CD14-positive monocyte (primary cell): ENCODE results near the gene CREB3L1. TPM values are rescaled to one million over a fixed set of nuclear protein-coding genes. Genes with fewer than 3 reads are reported as not detected.
A peak's percentile ranks its signal among the peaks of the same experiment; 100 is the strongest.

Source experiments
- DNase-seq, 3 donors: peaks; one replicate each; pipeline ENCODE4 v3.0.0-alpha.2; 2011 to 2022
- H2AFZ ChIP-seq: 2 replicates; pipeline ENCODE4 v1.6.0; 2012; ENCODE audit warnings: mild to moderate bottlenecking, low read depth, low read length, inconsistent platforms; ENCODE audit not compliant: insufficient read depth, poor library complexity, severe bottlenecking
- H3K27ac ChIP-seq, 2 donors: 1 replicate in 1 of 2; 2 replicates in 1 of 2; pipeline ENCODE4 v1.5.1; 2012 to 2013; ENCODE audit warnings: low read length in 2 of 2, control low read depth in 1 of 2, inconsistent platforms in 1 of 2, low read depth in 1 of 2, mild to moderate bottlenecking in 1 of 2
- H3K27me3 ChIP-seq, 2 donors: one replicate each; pipeline versions ENCODE4 v1.6.0 to v1.6.1; 2011 to 2013; ENCODE audit warnings: low read length in 2 of 2; ENCODE audit not compliant: control insufficient read depth in 2 of 2, insufficient read depth in 2 of 2
- H3K36me3 ChIP-seq, 2 donors: replicated peaks in 1 of 2; 1 replicate in 1 of 2; 2 replicates in 1 of 2; pipeline versions ENCODE4 v1.5.1 to v1.6.1; 2012 to 2013; ENCODE audit warnings: low read length in 2 of 2, control low read depth in 1 of 2, inconsistent platforms in 1 of 2, mild to moderate bottlenecking in 1 of 2; ENCODE audit not compliant: insufficient read depth in 2 of 2, control insufficient read depth in 1 of 2
- H3K4me1 ChIP-seq, 2 donors: 1 replicate in 1 of 2; 2 replicates in 1 of 2; pipeline versions ENCODE4 v1.5.1 to v1.6.1; 2012 to 2013; ENCODE audit warnings: low read length in 2 of 2, control low read depth in 1 of 2, inconsistent platforms in 1 of 2, mild to moderate bottlenecking in 1 of 2, moderate library complexity in 1 of 2; ENCODE audit not compliant: insufficient read depth in 2 of 2, control insufficient read depth in 1 of 2
- H3K4me2 ChIP-seq: replicated peaks from 2 replicates; pipeline ENCODE3; 2012; ENCODE audit warnings: low read length, moderate library complexity, mild to moderate bottlenecking; ENCODE audit not compliant: poor library complexity, severe bottlenecking; ENCODE audit errors: extremely low read depth
- H3K4me3 ChIP-seq, 3 experiments: fragments of 200-600 bp in 1 of 3; sonication (generic) in 1 of 3; replicated peaks in 1 of 3; 1 replicate in 2 of 3; 2 replicates in 1 of 3; pipeline ENCODE4 v1.5.1; 2011 to 2013; ENCODE audit warnings: low read length in 3 of 3, mild to moderate bottlenecking in 3 of 3, control low read depth in 2 of 3, low read depth in 2 of 3, inconsistent platforms in 1 of 3, moderate library complexity in 1 of 3
- H3K79me2 ChIP-seq: 2 replicates; pipeline ENCODE4 v1.6.0; 2012; ENCODE audit warnings: mild to moderate bottlenecking, control low read depth, inconsistent platforms, low read length, moderate library complexity; ENCODE audit not compliant: insufficient read depth
- H3K9ac ChIP-seq: 2 replicates; pipeline ENCODE4 v1.6.0; 2017; ENCODE audit warnings: low read length, mild to moderate bottlenecking; ENCODE audit not compliant: insufficient read depth, poor library complexity, severe bottlenecking
- H3K9me3 ChIP-seq, 2 donors: replicated peaks in 1 of 2; 1 replicate in 1 of 2; 2 replicates in 1 of 2; pipeline versions ENCODE4 v1.5.1 to v1.6.1; 2012 to 2013; ENCODE audit warnings: low read length in 2 of 2, control low read depth in 1 of 2; ENCODE audit not compliant: control insufficient read depth in 1 of 2, insufficient read depth in 1 of 2
- H4K20me1 ChIP-seq: 2 replicates; pipeline ENCODE4 v1.6.0; 2012; ENCODE audit warnings: mild to moderate bottlenecking, low read length, control low read depth, moderate library complexity; ENCODE audit not compliant: insufficient read depth
- H3K27ac Mint-ChIP-seq, 7 donors: one replicate each; pipeline ENCODE4 v1.8.0; 2020; ENCODE audit warnings: mild to moderate bottlenecking in 7 of 7, mixed read lengths in 7 of 7, moderate library complexity in 6 of 7, inconsistent platforms in 2 of 7
- H3K27me3 Mint-ChIP-seq, 3 donors: one replicate each; pipeline ENCODE4 v1.8.0; 2021 to 2022; ENCODE audit warnings: low read depth in 3 of 3, mild to moderate bottlenecking in 3 of 3, mixed read lengths in 3 of 3, moderate library complexity in 3 of 3, inconsistent platforms in 1 of 3
- H3K36me3 Mint-ChIP-seq, 2 donors: one replicate each; pipeline ENCODE4 v1.8.0; 2020; ENCODE audit warnings: mixed read lengths in 2 of 2, inconsistent platforms in 1 of 2, mild to moderate bottlenecking in 1 of 2
- H3K4me1 Mint-ChIP-seq: one replicate; pipeline ENCODE4 v1.8.0; 2020; ENCODE audit warnings: mild to moderate bottlenecking, mixed read lengths
- H3K4me3 Mint-ChIP-seq, 2 donors: one replicate each; pipeline ENCODE4 v1.8.0; 2020; ENCODE audit warnings: mild to moderate bottlenecking in 2 of 2, mixed read lengths in 2 of 2, moderate library complexity in 1 of 2
- H3K9me3 Mint-ChIP-seq, 7 donors: one replicate each; pipeline ENCODE4 v1.8.0; 2020 to 2022; ENCODE audit warnings: mixed read lengths in 7 of 7, mild to moderate bottlenecking in 6 of 7, moderate library complexity in 6 of 7, inconsistent platforms in 2 of 7
- CTCF ChIP-seq: fragments of 200-600 bp; IDR thresholded peaks from one replicate; pipeline ENCODE4 v1.8.0; 2022; ENCODE audit warnings: antibody characterized with exemption, mild to moderate bottlenecking
- WGBS: methylation state at CpG from one replicate; pipeline ENCODE4 v1.1.5; 2013; ENCODE audit warnings: missing lambda C conversion rate; ENCODE audit not compliant: insufficient coverage; 5-methylcytosine and 5-hydroxymethylcytosine counted together
- intact Hi-C, 2 donors: fragments of 100-400 bp; cut with micrococcal nuclease; formaldehyde crosslinking; loops; one replicate each; pipeline versions ENCODE4 v1.15.0 to v1.15.1; 2023
- polyA plus RNA-seq, 3 donors: library from polyadenylated mRNA; depleted of rRNA in 1 of 3; unstranded in 2 of 3; stranded (reverse) in 1 of 3; fragments of 300-500 nt in 2 of 3; fragments of >200 nt in 1 of 3; fragmentation: Illumina TruSeq in 2 of 3; gene quantifications; 1 replicate in 2 of 3; 2 replicates in 1 of 3; pipeline ENCODE4 v1.2.3, GENCODE V29; 2012 to 2021

CREB3L1 gene
- polyA plus RNA-seq, 3 donors = not detected

- 0% methylated on average over 2 of the region's 2 CpGs for WGBS
- intact Hi-C loops = no loop called here
- Histone ChIP-seq H3K4me2 (peak overlapping the region; percentile 22), H3K4me1 (peaks cover 74 to 75% of the 10 kb centered on the region in 2 donors), H3K9me3 (no peaks in the 10 kb centered on the region), H3K27me3 (no peaks in the 10 kb centered on the region), H2AFZ (no peak overlapping the region), H4K20me1 (no peaks in the 10 kb centered on the region), H3K36me3 (no peaks in the 10 kb centered on the region), H3K27ac (peak overlapping the region; percentile 66), H3K4me3 (peak overlapping the region in 1 of 3 experiments; percentile 35), H3K79me2 (no peaks in the 10 kb centered on the region), H3K9ac (no peak overlapping the region)
- DNase-seq = peak; percentile 82 to 91 (median 89)
- no peak for TF ChIP-seq CTCF
- Mint-ChIP-seq H3K36me3 (no peaks in the 10 kb centered on the region), H3K4me3 (peak overlapping the region in 1 of 2 donors; percentile 37), H3K27me3 (peaks cover 1 to 6% (median 5%) of the 10 kb centered on the region in 3 donors), H3K4me1 (peaks cover 77% of the 10 kb centered on the region), H3K9me3 (peaks cover 0 to 3% (median 0%) of the 10 kb centered on the region in 7 donors), H3K27ac (peak overlapping the region; percentile 89 to 97 (median 92))
Measured at GRCh38 chr11:46321757-46322156, 44.3 kb downstream of the CREB3L1 start.

GRCh38 chr11:46322759-46323158 is 45.3 kb downstream of the CREB3L1 start:
- Mint-ChIP-seq H3K9me3 (peaks cover 0 to 3% (median 0%) of the 10 kb centered on the region in 7 donors), H3K27me3 (peaks cover 3 to 12% (median 10%) of the 10 kb centered on the region in 3 donors), H3K36me3 (no peaks in the 10 kb centered on the region), H3K27ac (peak overlapping the region in 1 of 7 donors; percentile 31), H3K4me3 (no peak overlapping the region), H3K4me1 (peaks cover 73% of the 10 kb centered on the region)
- DNase-seq = no peak
- no peaks in the 10 kb centered on the region for H3K27me3 ChIP-seq
- no peak overlapping the region for H2AFZ ChIP-seq
- no peaks in the 10 kb centered on the region for H3K36me3 ChIP-seq
- no peak overlapping the region for H3K9ac ChIP-seq
- WGBS = 93% methylated on average over 5 of the region's 6 CpGs
- no peak overlapping the region for H3K4me3 ChIP-seq
- H3K4me2 ChIP-seq = no peak overlapping the region
- H3K4me1 ChIP-seq = peaks cover 68 to 72% of the 10 kb centered on the region in 2 donors
- H4K20me1 ChIP-seq = no peaks in the 10 kb centered on the region
- TF ChIP-seq CTCF = no peak
- no peaks in the 10 kb centered on the region for H3K79me2 ChIP-seq
- H3K27ac ChIP-seq = no peak overlapping the region
- intact Hi-C loops = no loop called here
- no peaks in the 10 kb centered on the region for H3K9me3 ChIP-seq
